CD14-positive monocyte (primary cell): Measurements from ENCODE around the gene TCF19. TPM values are rescaled to one million over a fixed set of nuclear protein-coding genes. Genes with fewer than 3 reads are reported as not detected.
"Not testable (repeated sequence)": the region's sequence is repeated elsewhere in the genome, so short reads cannot be mapped to it uniquely, and the experiment has no call there.

Experiments
- DNase-seq, 3 donors: peaks; one replicate each; pipeline ENCODE4 v3.0.0-alpha.2; 2011 to 2022
- H2AFZ ChIP-seq: 2 replicates; pipeline ENCODE4 v1.6.0; 2012; ENCODE audit warnings: mild to moderate bottlenecking, low read depth, low read length, inconsistent platforms; ENCODE audit not compliant: insufficient read depth, poor library complexity, severe bottlenecking
- H3K27ac ChIP-seq, 2 donors: 1 replicate in 1 of 2; 2 replicates in 1 of 2; pipeline ENCODE4 v1.5.1; 2012 to 2013; ENCODE audit warnings: low read length in 2 of 2, control low read depth in 1 of 2, inconsistent platforms in 1 of 2, low read depth in 1 of 2, mild to moderate bottlenecking in 1 of 2
- H3K27me3 ChIP-seq, 2 donors: one replicate each; pipeline versions ENCODE4 v1.6.0 to v1.6.1; 2011 to 2013; ENCODE audit warnings: low read length in 2 of 2; ENCODE audit not compliant: control insufficient read depth in 2 of 2, insufficient read depth in 2 of 2
- H3K36me3 ChIP-seq, 2 donors: replicated peaks in 1 of 2; 1 replicate in 1 of 2; 2 replicates in 1 of 2; pipeline versions ENCODE4 v1.5.1 to v1.6.1; 2012 to 2013; ENCODE audit warnings: low read length in 2 of 2, control low read depth in 1 of 2, inconsistent platforms in 1 of 2, mild to moderate bottlenecking in 1 of 2; ENCODE audit not compliant: insufficient read depth in 2 of 2, control insufficient read depth in 1 of 2
- H3K4me1 ChIP-seq, 2 donors: 1 replicate in 1 of 2; 2 replicates in 1 of 2; pipeline versions ENCODE4 v1.5.1 to v1.6.1; 2012 to 2013; ENCODE audit warnings: low read length in 2 of 2, control low read depth in 1 of 2, inconsistent platforms in 1 of 2, mild to moderate bottlenecking in 1 of 2, moderate library complexity in 1 of 2; ENCODE audit not compliant: insufficient read depth in 2 of 2, control insufficient read depth in 1 of 2
- H3K4me2 ChIP-seq: replicated peaks from 2 replicates; pipeline ENCODE3; 2012; ENCODE audit warnings: low read length, moderate library complexity, mild to moderate bottlenecking; ENCODE audit not compliant: poor library complexity, severe bottlenecking; ENCODE audit errors: extremely low read depth
- H3K4me3 ChIP-seq, 3 experiments: fragments of 200-600 bp in 1 of 3; sonication (generic) in 1 of 3; replicated peaks in 1 of 3; 1 replicate in 2 of 3; 2 replicates in 1 of 3; pipeline ENCODE4 v1.5.1; 2011 to 2013; ENCODE audit warnings: low read length in 3 of 3, mild to moderate bottlenecking in 3 of 3, control low read depth in 2 of 3, low read depth in 2 of 3, inconsistent platforms in 1 of 3, moderate library complexity in 1 of 3
- H3K79me2 ChIP-seq: 2 replicates; pipeline ENCODE4 v1.6.0; 2012; ENCODE audit warnings: mild to moderate bottlenecking, control low read depth, inconsistent platforms, low read length, moderate library complexity; ENCODE audit not compliant: insufficient read depth
- H3K9ac ChIP-seq: 2 replicates; pipeline ENCODE4 v1.6.0; 2017; ENCODE audit warnings: low read length, mild to moderate bottlenecking; ENCODE audit not compliant: insufficient read depth, poor library complexity, severe bottlenecking
- H3K9me3 ChIP-seq, 2 donors: replicated peaks in 1 of 2; 1 replicate in 1 of 2; 2 replicates in 1 of 2; pipeline versions ENCODE4 v1.5.1 to v1.6.1; 2012 to 2013; ENCODE audit warnings: low read length in 2 of 2, control low read depth in 1 of 2; ENCODE audit not compliant: control insufficient read depth in 1 of 2, insufficient read depth in 1 of 2
- H4K20me1 ChIP-seq: 2 replicates; pipeline ENCODE4 v1.6.0; 2012; ENCODE audit warnings: mild to moderate bottlenecking, low read length, control low read depth, moderate library complexity; ENCODE audit not compliant: insufficient read depth
- H3K27ac Mint-ChIP-seq, 7 donors: one replicate each; pipeline ENCODE4 v1.8.0; 2020; ENCODE audit warnings: mild to moderate bottlenecking in 7 of 7, mixed read lengths in 7 of 7, moderate library complexity in 6 of 7, inconsistent platforms in 2 of 7
- H3K27me3 Mint-ChIP-seq, 3 donors: one replicate each; pipeline ENCODE4 v1.8.0; 2021 to 2022; ENCODE audit warnings: low read depth in 3 of 3, mild to moderate bottlenecking in 3 of 3, mixed read lengths in 3 of 3, moderate library complexity in 3 of 3, inconsistent platforms in 1 of 3
- H3K36me3 Mint-ChIP-seq, 2 donors: one replicate each; pipeline ENCODE4 v1.8.0; 2020; ENCODE audit warnings: mixed read lengths in 2 of 2, inconsistent platforms in 1 of 2, mild to moderate bottlenecking in 1 of 2
- H3K4me1 Mint-ChIP-seq: one replicate; pipeline ENCODE4 v1.8.0; 2020; ENCODE audit warnings: mild to moderate bottlenecking, mixed read lengths
- H3K4me3 Mint-ChIP-seq, 2 donors: one replicate each; pipeline ENCODE4 v1.8.0; 2020; ENCODE audit warnings: mild to moderate bottlenecking in 2 of 2, mixed read lengths in 2 of 2, moderate library complexity in 1 of 2
- H3K9me3 Mint-ChIP-seq, 7 donors: one replicate each; pipeline ENCODE4 v1.8.0; 2020 to 2022; ENCODE audit warnings: mixed read lengths in 7 of 7, mild to moderate bottlenecking in 6 of 7, moderate library complexity in 6 of 7, inconsistent platforms in 2 of 7
- CTCF ChIP-seq: fragments of 200-600 bp; IDR thresholded peaks from one replicate; pipeline ENCODE4 v1.8.0; 2022; ENCODE audit warnings: antibody characterized with exemption, mild to moderate bottlenecking
- WGBS: methylation state at CpG from one replicate; pipeline ENCODE4 v1.1.5; 2013; ENCODE audit warnings: missing lambda C conversion rate; ENCODE audit not compliant: insufficient coverage; 5-methylcytosine and 5-hydroxymethylcytosine counted together
- intact Hi-C, 2 donors: fragments of 100-400 bp; cut with micrococcal nuclease; formaldehyde crosslinking; loops; one replicate each; pipeline versions ENCODE4 v1.15.0 to v1.15.1; 2023
- polyA plus RNA-seq, 3 donors: library from polyadenylated mRNA; depleted of rRNA in 1 of 3; unstranded in 2 of 3; stranded (reverse) in 1 of 3; fragments of 300-500 nt in 2 of 3; fragments of >200 nt in 1 of 3; fragmentation: Illumina TruSeq in 2 of 3; gene quantifications; 1 replicate in 2 of 3; 2 replicates in 1 of 3; pipeline ENCODE4 v1.2.3, GENCODE V29; 2012 to 2021

TCF19 gene
- polyA plus RNA-seq, 3 donors, result 0.75 to 1.1 (median 0.80) TPM

DNA sequence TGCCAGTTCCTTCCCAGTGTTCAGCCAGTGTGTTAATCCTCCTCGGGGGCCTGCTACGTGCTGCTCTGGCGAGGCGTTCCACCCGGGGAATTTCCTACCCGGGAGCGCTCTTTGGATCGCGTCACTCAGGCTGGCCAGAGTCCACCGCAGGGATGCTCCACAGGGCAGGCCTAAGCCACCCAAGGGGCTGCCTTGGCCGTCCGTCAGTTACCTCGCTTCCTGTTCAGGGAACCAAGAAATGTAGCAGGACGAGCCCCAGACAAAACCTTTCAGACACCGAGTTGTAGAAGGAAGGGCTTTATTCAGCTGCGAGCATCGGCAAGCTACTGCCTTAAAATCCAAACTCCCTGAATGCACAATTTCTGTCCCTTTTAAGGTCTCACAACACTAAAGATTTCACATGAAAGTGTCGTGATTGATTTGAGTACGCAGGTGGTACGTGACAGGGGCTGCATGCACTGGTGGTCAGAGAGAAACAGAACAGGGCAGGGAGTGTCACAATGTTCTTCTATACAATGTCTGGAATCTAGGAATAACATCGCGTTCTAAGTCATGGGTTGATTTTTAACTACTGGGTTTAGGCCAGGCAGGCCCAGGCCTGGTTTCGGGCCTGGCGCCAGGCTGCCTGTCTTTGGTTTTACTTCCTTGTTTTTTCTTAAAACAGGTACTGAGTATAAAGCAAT, 27.8 kb downstream of the TCF19 start:
- H3K36me3 ChIP-seq, result no peaks in the 10 kb centered on the region
- peak overlapping the region in 3 of 7 donors; percentile 6 to 77 (median 13) for H3K27ac Mint-ChIP-seq
- no peaks in the 10 kb centered on the region for H3K79me2 ChIP-seq
- H3K27ac ChIP-seq, result no peak overlapping the region
- H3K36me3 Mint-ChIP-seq, result no peaks in the 10 kb centered on the region
- no peaks in the 10 kb centered on the region for H3K27me3 Mint-ChIP-seq
- H3K9me3 ChIP-seq, result no peaks in the 10 kb centered on the region
- no peak overlapping the region for H3K4me3 ChIP-seq
- no peak for TF ChIP-seq CTCF
- H3K4me3 Mint-ChIP-seq, result no peak overlapping the region
- peaks cover 0 to 3% of the 10 kb centered on the region in 2 donors for H3K4me1 ChIP-seq
- no peak overlapping the region for H3K4me2 ChIP-seq
- peaks cover 0 to 1% (median 0%) of the 10 kb centered on the region in 7 donors for H3K9me3 Mint-ChIP-seq
- WGBS, result 94% methylated on average over 16 of the region's 24 CpGs
- peak overlapping the region; percentile 56 for H2AFZ ChIP-seq
- no peaks in the 10 kb centered on the region for H3K27me3 ChIP-seq
- H3K9ac ChIP-seq, result no peak overlapping the region
- intact Hi-C loops, result no loop called here
- H3K4me1 Mint-ChIP-seq, result peaks cover 7% of the 10 kb centered on the region
- H4K20me1 ChIP-seq, result no peaks in the 10 kb centered on the region
- DNase-seq, result no peak

DNA sequence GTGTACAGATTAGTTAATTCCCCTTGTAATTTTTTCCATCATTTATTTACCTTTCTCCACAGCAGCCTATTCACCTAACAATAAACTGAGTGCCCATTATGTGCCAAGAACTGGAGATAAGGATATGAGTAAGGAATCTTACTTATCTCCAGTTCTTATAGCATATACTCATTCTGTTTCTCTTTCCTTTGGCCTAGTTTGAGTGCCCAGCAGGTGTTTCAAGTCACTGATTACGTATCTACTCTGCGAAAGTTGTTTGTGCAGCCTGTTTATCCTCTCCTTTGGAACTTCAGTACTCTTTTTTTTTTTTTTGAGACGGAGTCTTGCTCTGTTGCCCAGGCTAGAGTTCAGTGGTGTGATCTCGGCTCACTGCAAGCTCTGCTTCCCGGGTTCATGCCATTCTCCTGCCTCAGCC, 29.4 kb downstream of the TCF19 start:
- DNase-seq, result no peak
- H3K27ac Mint-ChIP-seq, result no peak overlapping the region
- no peak for TF ChIP-seq CTCF
- no peaks in the 10 kb centered on the region for H3K27me3 ChIP-seq
- peaks cover 7% of the 10 kb centered on the region for H3K4me1 Mint-ChIP-seq
- no peak overlapping the region for H2AFZ ChIP-seq
- no peak overlapping the region for H3K9ac ChIP-seq
- no peaks in the 10 kb centered on the region for H3K36me3 ChIP-seq
- no peak overlapping the region for H3K4me2 ChIP-seq
- no peak overlapping the region for H3K4me3 ChIP-seq
- H3K27ac ChIP-seq, result no peak overlapping the region
- peaks cover 0 to 1% (median 0%) of the 10 kb centered on the region in 7 donors for H3K9me3 Mint-ChIP-seq
- no peaks in the 10 kb centered on the region for H3K79me2 ChIP-seq
- H3K4me1 ChIP-seq, result peaks cover 0 to 3% of the 10 kb centered on the region in 2 donors
- WGBS, result 94% methylated on average over 2 of the region's 5 CpGs
- intact Hi-C loops, result no loop called here
- no peak overlapping the region for H3K4me3 Mint-ChIP-seq
- H4K20me1 ChIP-seq, result no peaks in the 10 kb centered on the region
- H3K36me3 Mint-ChIP-seq, result no peaks in the 10 kb centered on the region
- no peaks in the 10 kb centered on the region for H3K9me3 ChIP-seq
- peaks cover 0 to 2% (median 0%) of the 10 kb centered on the region in 3 donors for H3K27me3 Mint-ChIP-seq

GRCh38 chr6:31189223-31189622, 30.8 kb downstream of the TCF19 start:
- H3K9me3 ChIP-seq, H3K27me3 ChIP-seq, H2AFZ ChIP-seq, H3K4me2 ChIP-seq, intact Hi-C loops, H3K4me1 Mint-ChIP-seq, H4K20me1 ChIP-seq, H3K4me3 Mint-ChIP-seq, H3K4me3 ChIP-seq, H3K9ac ChIP-seq, H3K4me1 ChIP-seq, H3K27ac ChIP-seq, H3K36me3 Mint-ChIP-seq, H3K27me3 Mint-ChIP-seq, H3K36me3 ChIP-seq, H3K79me2 ChIP-seq, DNase-seq, H3K27ac Mint-ChIP-seq, H3K9me3 Mint-ChIP-seq: not testable (repeated sequence)
- WGBS, result no CpG with 5 or more reads among the region's 3 CpGs
